Measurements from ENCODE around the gene NOX5.

- TF ChIP-seq POLR2AphosphoS2 (conservative IDR thresholded peaks at IDR 0.05; ENCODE audit: low read length) = no peak
- TF ChIP-seq ZFP36 (IDR thresholded peaks at IDR 0.05; ENCODE audit: borderline replicate concordance, partially characterized antibody) = no peak
- TF ChIP-seq CEBPB (IDR thresholded peaks at IDR 0.05) = no peak
- no peak for TF ChIP-seq POLR2A (IDR thresholded peaks at IDR 0.05; ENCODE audit: low read length)
- TF ChIP-seq CTCF (IDR thresholded peaks at IDR 0.05) = no peak
- no peak for TF ChIP-seq RCOR1 (IDR thresholded peaks at IDR 0.05; ENCODE audit: low read depth, low read length)
- no peak for TF ChIP-seq RAD21 (conservative IDR thresholded peaks at IDR 0.05 in 1 of 2, IDR thresholded peaks at IDR 0.05 in 1 of 2)
- no peak for TF ChIP-seq BHLHE40 (IDR thresholded peaks at IDR 0.05; ENCODE audit: low read depth, low read length)
- TF ChIP-seq HOXA7 (CRISPR knock-in tag; IDR thresholded peaks at IDR 0.05) = no peak
Measured at GRCh38 chr15:69085325-69086081, 71.0 kb downstream of the NOX5 start.

All from A549 (cell line).